HEK293 (cell line): ENCODE results near the gene PCSK2.

Experiments used
- CTCF ChIA-PET: fragments of 350-600 bp; formaldehyde crosslinking; extraction: SDS; loops from one replicate; lab custom pipeline; 2021; ENCODE audit warnings: antibody characterized with exemption; lab: Yijun Ruan, JAX
- POLR2A ChIA-PET: fragments of 300-600 bp; formaldehyde crosslinking; extraction: SDS; loops from one replicate; lab custom pipeline; 2020; ENCODE audit warnings: antibody characterized with exemption, inconsistent platforms; lab: Yijun Ruan, JAX
- H3K27ac ChIP-seq: fragments of 200-500 bp; sonication (Bioruptor generic); 2 replicates; pipeline ENCODE4 v1.5.1; 2014; ENCODE audit warnings: low read depth, low read length, control low read depth, inconsistent platforms; ENCODE audit errors: extremely low read depth
- H3K36me3 ChIP-seq, 2 experiments: fragments of 200-500 bp in 1 of 2; sonication (Bioruptor generic) in 1 of 2; 1 replicate in 1 of 2; 2 replicates in 1 of 2; pipeline ENCODE4 v1.5.1; 2014 to 2017; ENCODE audit warnings: inconsistent platforms in 2 of 2, low read length in 2 of 2; ENCODE audit not compliant: control insufficient read depth in 2 of 2, insufficient read depth in 1 of 2
- H3K4me1 ChIP-seq: fragments of 200-500 bp; sonication (Bioruptor generic); 2 replicates; pipeline ENCODE4 v1.5.1; 2014; ENCODE audit warnings: mild to moderate bottlenecking, low read length, inconsistent platforms; ENCODE audit not compliant: control insufficient read depth, insufficient read depth
- H3K4me3 ChIP-seq: 2 replicates; pipeline ENCODE4 v1.5.1; 2011; ENCODE audit warnings: low read depth, mild to moderate bottlenecking, control low read depth, low read length, moderate library complexity
- H3K9me3 ChIP-seq: fragments of 200-500 bp; sonication (Bioruptor generic); 2 replicates; pipeline ENCODE4 v1.5.1; 2014; ENCODE audit warnings: low read depth, low read length, inconsistent platforms; ENCODE audit not compliant: control insufficient read depth, insufficient read depth
- GLIS2 ChIP-seq: fragments of 450-650 bp; formaldehyde crosslinking; IDR thresholded peaks from 2 replicates; pipeline ENCODE4 v1.5.1; 2016; ENCODE audit warnings: missing biosample characterization, missing genetic modification characterization
- MYNN ChIP-seq: fragments of 450-650 bp; formaldehyde crosslinking; IDR thresholded peaks from 2 replicates; pipeline ENCODE4 v1.5.1; 2016; ENCODE audit warnings: missing biosample characterization, missing genetic modification characterization, borderline replicate concordance
- SP3 ChIP-seq: fragments of 450-650 bp; formaldehyde crosslinking; IDR thresholded peaks from 2 replicates; pipeline ENCODE4 v1.5.1; 2016; ENCODE audit warnings: missing biosample characterization, missing genetic modification characterization
- YY2 ChIP-seq: fragments of 450-650 bp; formaldehyde crosslinking; IDR thresholded peaks from 2 replicates; pipeline ENCODE4 v1.5.1; 2016; ENCODE audit warnings: missing biosample characterization, missing genetic modification characterization
- ZBTB26 ChIP-seq: fragments of 450-650 bp; formaldehyde crosslinking; optimal IDR thresholded peaks from 2 replicates; pipeline ENCODE3; 2016; ENCODE audit warnings: missing biosample characterization, mild to moderate bottlenecking, missing genetic modification characterization
- ZEB2 ChIP-seq: fragments of 450-650 bp; formaldehyde crosslinking; IDR thresholded peaks from 2 replicates; pipeline ENCODE4 v1.5.1; 2016; ENCODE audit warnings: missing biosample characterization, missing genetic modification characterization
- ZNF10 ChIP-seq: fragments of 450-650 bp; formaldehyde crosslinking; IDR thresholded peaks from 2 replicates; pipeline ENCODE4 v1.5.1; 2017; ENCODE audit warnings: missing biosample characterization, missing genetic modification characterization
- ZNF140 ChIP-seq: fragments of 450-650 bp; formaldehyde crosslinking; IDR thresholded peaks from 2 replicates; pipeline ENCODE4 v1.5.1; 2016; ENCODE audit warnings: missing biosample characterization, missing genetic modification characterization
- ZNF184 ChIP-seq: fragments of 450-650 bp; IDR thresholded peaks from 2 replicates; pipeline ENCODE4 v1.5.1; 2018; ENCODE audit warnings: missing biosample characterization, mild to moderate bottlenecking, missing genetic modification characterization
- ZNF214 ChIP-seq: fragments of 450-650 bp; formaldehyde crosslinking; IDR thresholded peaks from 2 replicates; pipeline ENCODE4 v1.5.1; 2017; ENCODE audit warnings: missing biosample characterization, mild to moderate bottlenecking, missing genetic modification characterization, borderline replicate concordance
- ZNF26 ChIP-seq: fragments of 450-650 bp; formaldehyde crosslinking; IDR thresholded peaks from 2 replicates; pipeline ENCODE4 v1.5.1; 2016; ENCODE audit warnings: missing biosample characterization, missing genetic modification characterization
- ZNF274 ChIP-seq, 2 experiments: fragments of 200-500 bp in 1 of 2; fragments of 450-650 bp in 1 of 2; sonication (Bioruptor generic) in 1 of 2; formaldehyde crosslinking in 1 of 2; IDR thresholded peaks; 2 replicates each; pipeline versions ENCODE4 v1.5.1 to v1.6.1; 2014 to 2016; ENCODE audit warnings: borderline replicate concordance in 1 of 2, inconsistent platforms in 1 of 2, low read length in 1 of 2, missing biosample characterization in 1 of 2, missing genetic modification characterization in 1 of 2
- ZNF404 ChIP-seq: fragments of 450-650 bp; formaldehyde crosslinking; IDR thresholded peaks from 2 replicates; pipeline ENCODE4 v1.5.1; 2017; ENCODE audit warnings: missing biosample characterization, missing genetic modification characterization
- ZNF416 ChIP-seq: fragments of 450-650 bp; formaldehyde crosslinking; IDR thresholded peaks from 2 replicates; pipeline ENCODE4 v1.5.1; 2016; ENCODE audit warnings: missing biosample characterization, missing genetic modification characterization
- ZNF510 ChIP-seq: fragments of 450-650 bp; formaldehyde crosslinking; IDR thresholded peaks from 2 replicates; pipeline ENCODE4 v1.5.1; 2018; ENCODE audit warnings: mild to moderate bottlenecking, missing genetic modification characterization, missing biosample characterization; ENCODE audit not compliant: insufficient replicate concordance
- ZNF514 ChIP-seq: fragments of 450-650 bp; formaldehyde crosslinking; IDR thresholded peaks from 2 replicates; pipeline ENCODE4 v1.5.1; 2016; ENCODE audit warnings: missing biosample characterization, missing genetic modification characterization
- ZNF658 ChIP-seq: fragments of 450-650 bp; formaldehyde crosslinking; IDR thresholded peaks from 2 replicates; pipeline ENCODE4; 2016; ENCODE audit warnings: missing biosample characterization, missing genetic modification characterization
- ZNF76 ChIP-seq: fragments of 450-650 bp; formaldehyde crosslinking; IDR thresholded peaks from 2 replicates; pipeline ENCODE4; 2016; ENCODE audit warnings: low read depth, missing biosample characterization, missing genetic modification characterization, borderline replicate concordance
- TF ChIP-seq, protein P1 (sequence below): fragments of 450-650 bp; formaldehyde crosslinking; IDR thresholded peaks from 2 replicates; pipeline ENCODE4 v1.5.1; 2017; ENCODE audit warnings: missing biosample characterization, missing genetic modification characterization

PCSK2 gene

DNA sequence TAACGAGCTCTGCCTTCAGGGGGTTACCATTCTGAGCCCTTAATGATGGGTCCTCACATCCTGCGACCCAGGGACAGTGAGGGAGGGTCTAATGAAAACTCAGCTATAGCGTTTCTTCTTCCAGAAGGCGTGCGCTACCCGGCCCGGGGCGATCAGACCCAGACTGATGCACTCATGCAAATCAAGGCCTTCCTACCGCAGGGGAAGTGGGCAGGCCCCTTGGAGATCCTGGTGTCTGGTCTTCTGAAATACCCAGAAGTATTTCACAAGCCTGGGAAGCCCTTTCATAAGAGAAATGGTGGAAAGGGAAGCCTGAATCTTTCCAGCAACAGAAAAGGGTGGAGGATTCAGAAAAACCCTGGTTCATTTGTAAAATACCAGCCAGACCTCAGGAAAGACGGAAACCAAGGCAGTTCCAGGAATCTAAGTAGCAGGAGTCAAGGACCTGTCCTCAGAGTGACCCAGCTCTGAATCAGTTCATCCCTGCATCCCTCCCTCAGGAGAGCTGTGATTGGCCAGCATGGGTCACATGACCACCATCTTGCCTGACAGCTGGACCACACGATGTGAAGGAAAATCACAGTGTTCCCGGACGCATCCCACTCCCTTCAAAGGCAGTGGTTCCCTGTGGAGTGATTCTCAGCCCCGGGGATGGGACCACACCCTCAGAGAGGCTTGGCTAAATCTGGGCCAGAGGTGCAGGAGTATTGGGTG lies 291.7 kb downstream of the PCSK2 start (continued):
- TF ChIP-seq ZBTB26 (tag by site-specific recombination) (no peak), YY2 (tag by site-specific recombination) (no peak), ZNF658 (no peak), ZNF404 (tag by site-specific recombination) (no peak), ZEB2 (tag by site-specific recombination) (no peak), ZNF184 (tag by site-specific recombination) (no peak), ZNF510 (tag by site-specific recombination) (no peak), ZNF214 (no peak)
- TF ChIP-seq, protein P1, sequence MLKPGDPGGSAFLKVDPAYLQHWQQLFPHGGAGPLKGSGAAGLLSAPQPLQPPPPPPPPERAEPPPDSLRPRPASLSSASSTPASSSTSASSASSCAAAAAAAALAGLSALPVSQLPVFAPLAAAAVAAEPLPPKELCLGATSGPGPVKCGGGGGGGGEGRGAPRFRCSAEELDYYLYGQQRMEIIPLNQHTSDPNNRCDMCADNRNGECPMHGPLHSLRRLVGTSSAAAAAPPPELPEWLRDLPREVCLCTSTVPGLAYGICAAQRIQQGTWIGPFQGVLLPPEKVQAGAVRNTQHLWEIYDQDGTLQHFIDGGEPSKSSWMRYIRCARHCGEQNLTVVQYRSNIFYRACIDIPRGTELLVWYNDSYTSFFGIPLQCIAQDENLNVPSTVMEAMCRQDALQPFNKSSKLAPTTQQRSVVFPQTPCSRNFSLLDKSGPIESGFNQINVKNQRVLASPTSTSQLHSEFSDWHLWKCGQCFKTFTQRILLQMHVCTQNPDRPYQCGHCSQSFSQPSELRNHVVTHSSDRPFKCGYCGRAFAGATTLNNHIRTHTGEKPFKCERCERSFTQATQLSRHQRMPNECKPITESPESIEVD (tag by site-specific recombination), result no peak
- TF ChIP-seq, all 188 proteins: peak for 0

DNA sequence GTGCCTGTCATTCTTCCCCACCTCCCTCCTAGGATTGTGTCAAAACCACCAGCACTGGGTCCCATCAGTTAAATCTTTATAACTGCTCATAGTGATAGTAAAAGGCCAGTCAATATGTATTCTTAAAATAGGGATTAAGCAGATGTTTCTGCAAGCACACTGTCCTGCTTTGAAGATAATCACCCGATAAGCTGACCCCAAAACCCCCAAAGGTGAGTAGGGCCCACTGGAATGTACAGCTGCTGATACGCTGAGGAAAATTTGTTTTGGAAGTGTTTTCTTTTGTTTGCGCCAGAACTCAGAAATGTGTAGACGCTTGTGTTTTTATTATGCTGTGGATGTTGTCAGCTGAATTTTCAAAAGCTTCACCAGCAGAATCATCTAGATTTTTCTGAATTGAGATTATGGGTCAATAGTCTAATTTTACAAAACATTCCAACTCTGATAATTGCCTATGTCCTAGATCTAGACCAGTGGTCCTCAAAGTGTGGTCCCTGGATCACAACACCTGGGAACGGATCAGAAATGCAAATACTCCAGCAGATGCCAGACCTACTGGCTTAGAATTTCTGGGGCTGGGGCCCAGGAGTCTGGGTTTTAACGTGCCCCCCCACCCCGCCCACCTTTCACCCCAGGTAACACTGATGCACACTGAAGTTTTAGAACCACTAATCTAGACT lies 292.9 kb downstream of the PCSK2 start:
- TF ChIP-seq ZNF76 (tag by site-specific recombination), result no peak
- TF ChIP-seq SP3 (tag by site-specific recombination), result no peak
- TF ChIP-seq GLIS2, result no peak
- no peak for TF ChIP-seq ZNF10 (tag by site-specific recombination)
- no peak for TF ChIP-seq ZNF416 (tag by site-specific recombination)
- TF ChIP-seq ZNF514 (tag by site-specific recombination), result no peak
- no peak for TF ChIP-seq ZNF140 (tag by site-specific recombination)
- TF ChIP-seq MYNN (tag by site-specific recombination), result no peak
- no peak for TF ChIP-seq ZNF26 (tag by site-specific recombination)
- TF ChIP-seq ZNF274 (IDR thresholded peaks at IDR 0.05; ENCODE audit: low read length), result no peak
- no peak for TF ChIP-seq ZNF274 (tag by site-specific recombination; IDR thresholded peaks at IDR 0.05; ENCODE audit: borderline replicate concordance)
- H3K9me3 ChIP-seq, result no peaks in the 10 kb centered on the region
- no peak overlapping the region for H3K4me3 ChIP-seq
- no peaks in the 10 kb centered on the region for H3K36me3 ChIP-seq
- no peak overlapping the region for H3K27ac ChIP-seq
- H3K4me1 ChIP-seq, result no peaks in the 10 kb centered on the region
- POLR2A ChIA-PET, result no interaction called here
- CTCF ChIA-PET, result interaction anchor here (0.5 kb wide), 1 partner anchor 22 kb away, joined by 3 read pairs; no protein-coding TSS in a partner anchor
